Activated CD4-positive, alpha-beta memory T cell treated with anti-CD3 and anti-CD28 coated beads, Interleukin-2, amount 10 ng/mL, durations not matched to agents 7 days and 5 days (primary cell): ENCODE results near the gene MKI67. TPM values are rescaled to one million over a fixed set of nuclear protein-coding genes. Genes with fewer than 3 reads are reported as not detected.

Experiments used
- CTCF ChIA-PET: fragments of 350-600 bp; sonication (Branson Sonifier 250); formaldehyde crosslinking; loops from one replicate; lab custom pipeline; 2021; ENCODE audit warnings: antibody characterized with exemption, inconsistent platforms; lab: Charles Lee
- POLR2A ChIA-PET: fragments of 350-600 bp; sonication (Branson Sonifier 250); formaldehyde crosslinking; loops from one replicate; lab custom pipeline; 2021; ENCODE audit warnings: antibody characterized with exemption; lab: Charles Lee
- DNase-seq: peaks from one replicate; pipeline ENCODE4 v3.0.0-alpha.2; 2020
- H3K27ac Mint-ChIP-seq: one replicate; pipeline ENCODE4 v1.8.0; 2021; ENCODE audit warnings: mild to moderate bottlenecking, mixed read lengths
- H3K27me3 Mint-ChIP-seq: one replicate; pipeline ENCODE4 v1.8.0; 2021; ENCODE audit warnings: mixed read lengths
- H3K36me3 Mint-ChIP-seq: one replicate; pipeline ENCODE4 v1.8.0; 2021; ENCODE audit warnings: low read depth, mixed read lengths
- H3K4me1 Mint-ChIP-seq: one replicate; pipeline ENCODE4 v1.8.0; 2021; ENCODE audit warnings: mixed read lengths
- H3K4me3 Mint-ChIP-seq: one replicate; pipeline ENCODE4 v1.8.0; 2021; ENCODE audit warnings: mild to moderate bottlenecking, mixed read lengths
- H3K9me3 Mint-ChIP-seq: one replicate; pipeline ENCODE4 v1.8.0; 2021; ENCODE audit warnings: mixed read lengths
- total RNA-seq, 2 experiments: library from RNA; stranded (reverse); gene quantifications; one replicate each; pipeline ENCODE4 v1.2.3, GENCODE V29; 2021

The MKI67 gene
- total RNA-seq, 2 experiments from 2014 or later, result 253 to 272 TPM

DNA sequence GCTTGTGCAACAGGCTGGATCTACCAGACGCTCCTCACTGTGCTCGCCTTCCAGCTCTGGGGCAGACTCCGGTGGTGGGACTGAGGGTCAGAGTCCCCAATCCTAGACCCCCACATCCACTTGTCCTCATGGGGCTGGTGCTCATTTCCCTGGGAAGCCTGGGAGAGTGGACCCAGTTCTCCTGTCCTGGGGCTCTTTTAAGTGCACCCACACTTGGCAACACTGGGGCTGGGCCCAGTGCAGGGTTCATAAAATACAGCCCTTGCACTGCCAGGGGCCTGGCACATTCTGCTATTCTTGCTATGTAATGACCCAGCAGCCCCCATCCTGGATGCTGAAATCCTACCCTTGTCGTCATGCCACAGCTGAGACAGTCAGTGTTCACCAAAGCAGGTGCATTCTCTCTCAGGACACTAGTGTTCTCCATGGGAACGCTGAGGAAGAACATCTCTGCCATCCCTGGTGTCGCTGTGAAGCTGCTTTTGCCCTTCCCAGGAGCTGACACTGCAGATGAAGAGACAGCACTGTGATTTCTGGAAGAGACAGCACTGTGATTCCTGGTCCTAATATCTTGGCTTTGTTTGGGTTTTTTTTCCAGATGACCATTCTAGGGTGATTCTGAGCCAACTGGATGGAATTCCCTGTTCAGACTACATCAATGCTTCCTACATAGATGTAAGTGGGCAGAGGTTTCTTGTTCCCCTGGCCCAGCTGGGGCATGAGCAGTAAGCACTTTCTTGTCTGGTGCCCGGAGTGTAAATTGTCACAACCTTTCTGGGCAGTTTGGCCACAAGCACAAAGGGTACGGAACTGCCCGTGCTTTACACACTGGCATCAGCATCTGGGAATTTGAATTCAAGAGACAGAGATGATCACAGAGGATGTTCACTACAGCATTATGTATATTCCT is 65.6 kb downstream of the MKI67 start:
- peaks cover 47% of the 10 kb centered on the region for H3K4me1 Mint-ChIP-seq
- ChIA-PET CTCF (interaction anchor here (4.6 to 6.6 kb wide), 2 partner anchors 13 to 25 kb away, joined by 36 to 71 read pairs; no protein-coding TSS in a partner anchor), POLR2A (interaction anchor here (5.2 kb wide), 2 partner anchors 12 to 13 kb away, joined by 38 to 167 read pairs; no protein-coding TSS in a partner anchor)
- no peak for DNase-seq
- no peak overlapping the region for H3K27ac Mint-ChIP-seq
- no peaks in the 10 kb centered on the region for H3K27me3 Mint-ChIP-seq
- no peak overlapping the region for H3K4me3 Mint-ChIP-seq
- H3K9me3 Mint-ChIP-seq, result no peaks in the 10 kb centered on the region
- peaks cover 72% of the 10 kb centered on the region for H3K36me3 Mint-ChIP-seq

DNA sequence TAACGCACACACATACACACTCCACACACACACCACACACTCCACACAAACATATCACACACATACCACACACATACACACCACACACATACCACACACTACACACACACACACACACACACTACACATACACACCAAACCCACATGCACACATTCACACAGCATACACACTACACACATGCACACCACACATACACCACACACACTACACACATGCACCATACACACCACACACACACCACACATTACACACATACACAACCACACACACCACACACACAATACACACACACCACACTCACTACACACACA is 66.3 kb downstream of the MKI67 start:
- POLR2A ChIA-PET, result interaction anchor here (5.2 kb wide), 1 partner anchor 12 kb away, joined by 38 read pairs; no protein-coding TSS in a partner anchor

DNA sequence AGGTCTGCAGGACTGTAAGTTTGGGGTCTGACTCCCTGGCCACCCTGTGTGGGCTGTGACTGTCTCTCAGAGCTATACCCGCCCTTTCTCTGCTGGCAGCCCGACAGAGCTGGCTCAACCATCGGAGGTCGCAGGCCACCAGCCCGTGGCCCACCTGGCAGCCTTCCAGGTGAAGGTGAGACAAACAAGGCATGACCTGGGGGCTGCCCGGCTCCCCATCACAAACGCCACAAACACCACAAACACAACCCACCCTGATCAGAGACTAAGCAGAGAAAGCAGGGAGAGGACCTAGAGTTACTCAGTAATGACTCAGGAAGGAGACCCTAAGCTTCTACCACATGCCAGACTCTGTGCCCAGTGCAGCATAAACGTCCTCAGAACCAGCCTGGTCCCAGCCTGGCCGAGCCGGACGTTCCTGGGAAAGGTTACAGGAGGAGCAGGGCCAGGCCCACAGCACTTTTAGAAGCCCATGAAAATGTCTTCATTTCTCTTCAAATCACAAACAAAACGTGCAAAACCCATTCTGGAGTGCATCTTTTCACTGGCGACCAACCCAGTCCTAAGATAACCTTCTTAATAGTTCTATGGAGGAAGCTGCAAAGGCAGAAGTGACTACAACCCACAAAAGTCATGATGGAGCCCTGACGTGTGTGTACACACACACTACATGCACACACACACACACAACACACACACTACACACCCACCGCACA is 66.8 kb downstream of the MKI67 start:
- DNase-seq, result no peak
- CTCF ChIA-PET, result interaction anchor here (1.1 to 3.0 kb wide), 3 partner anchors 10 to 24 kb away, joined by 3 to 9 read pairs (median 9); no protein-coding TSS in a partner anchor
- Mint-ChIP-seq H3K4me1 (peaks cover 35% of the 10 kb centered on the region), H3K27ac (no peak overlapping the region), H3K27me3 (no peaks in the 10 kb centered on the region), H3K4me3 (no peak overlapping the region), H3K9me3 (no peaks in the 10 kb centered on the region), H3K36me3 (peaks cover 69% of the 10 kb centered on the region)
- POLR2A ChIA-PET, result interaction anchor here (5.2 kb wide), 1 partner anchor 11 kb away, joined by 38 read pairs; no protein-coding TSS in a partner anchor

More for the DNA sequence above, 66.3 kb downstream of the MKI67 start:
- DNase-seq, result no peak
- CTCF ChIA-PET, result interaction anchor here (6.6 kb wide), 1 partner anchor 25 kb away, joined by 71 read pairs; no protein-coding TSS in a partner anchor
- Mint-ChIP-seq H3K27me3 (no peaks in the 10 kb centered on the region), H3K27ac (no peak overlapping the region), H3K36me3 (peaks cover 72% of the 10 kb centered on the region), H3K9me3 (no peaks in the 10 kb centered on the region), H3K4me1 (peaks cover 41% of the 10 kb centered on the region), H3K4me3 (no peak overlapping the region)

DNA sequence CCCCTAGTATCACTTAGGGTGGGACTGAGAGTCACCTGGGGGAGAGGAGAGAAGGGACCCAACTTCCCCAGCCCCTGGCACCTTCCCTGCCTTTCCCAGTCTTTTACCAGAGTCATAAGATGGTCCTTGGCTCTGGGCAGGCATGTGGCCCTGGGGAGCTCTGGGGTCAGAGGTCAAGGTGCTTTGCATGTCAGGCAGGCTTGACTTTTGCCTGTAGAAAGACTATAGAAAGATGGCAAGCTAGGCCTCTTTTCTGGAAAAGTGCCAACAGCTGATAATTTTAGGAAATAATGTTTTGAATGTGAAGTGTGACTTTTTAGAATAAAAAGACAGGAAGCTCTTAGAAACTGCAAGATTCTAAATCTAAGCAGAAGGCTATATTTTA is 67.5 kb downstream of the MKI67 start:
- H3K9me3 Mint-ChIP-seq, result no peaks in the 10 kb centered on the region
- peaks cover 70% of the 10 kb centered on the region for H3K36me3 Mint-ChIP-seq
- no peaks in the 10 kb centered on the region for H3K27me3 Mint-ChIP-seq
- peaks cover 29% of the 10 kb centered on the region for H3K4me1 Mint-ChIP-seq
- DNase-seq, result no peak
- POLR2A ChIA-PET, result interaction anchor here (5.2 kb wide), 1 partner anchor 10 kb away, joined by 38 read pairs; no protein-coding TSS in a partner anchor
- H3K27ac Mint-ChIP-seq, result no peak overlapping the region
- H3K4me3 Mint-ChIP-seq, result no peak overlapping the region
- CTCF ChIA-PET, result interaction anchor here (0.7 to 3.0 kb wide), 4 partner anchors 10 to 24 kb away, joined by 3 to 9 read pairs (median 6); no protein-coding TSS in a partner anchor

DNA sequence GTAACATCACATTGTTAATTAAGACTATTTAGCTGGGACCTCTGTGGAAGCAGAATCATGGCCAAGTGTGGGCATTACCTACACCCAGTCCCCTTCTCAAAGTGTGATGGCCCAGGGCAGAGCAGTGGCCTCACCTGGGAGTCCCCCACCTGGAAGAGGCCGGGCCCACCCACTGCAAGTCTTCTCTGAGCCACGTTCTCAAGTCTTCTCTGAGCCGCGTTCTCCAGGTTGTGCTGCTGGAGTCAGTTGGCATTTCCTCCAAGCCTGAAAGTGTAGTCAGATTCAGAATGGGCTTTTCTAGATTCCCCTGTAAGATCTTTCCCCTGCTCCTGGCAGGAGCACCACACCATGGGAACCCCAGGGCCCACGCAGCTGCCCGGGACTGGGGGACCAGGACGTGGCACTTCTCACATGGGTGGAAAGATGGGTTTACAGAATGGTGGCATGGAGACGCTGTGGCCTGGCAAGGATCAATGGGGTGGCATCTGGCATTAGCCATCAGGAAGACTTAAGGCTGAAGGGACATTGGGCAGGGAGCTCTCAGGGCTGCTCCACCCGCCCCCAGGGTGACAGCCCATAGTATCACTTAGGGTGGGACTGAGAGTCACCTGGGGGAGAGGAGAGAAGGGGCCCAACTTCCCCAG is 68.0 kb downstream of the MKI67 start:
- peaks cover 23% of the 10 kb centered on the region for H3K4me1 Mint-ChIP-seq

DNA sequence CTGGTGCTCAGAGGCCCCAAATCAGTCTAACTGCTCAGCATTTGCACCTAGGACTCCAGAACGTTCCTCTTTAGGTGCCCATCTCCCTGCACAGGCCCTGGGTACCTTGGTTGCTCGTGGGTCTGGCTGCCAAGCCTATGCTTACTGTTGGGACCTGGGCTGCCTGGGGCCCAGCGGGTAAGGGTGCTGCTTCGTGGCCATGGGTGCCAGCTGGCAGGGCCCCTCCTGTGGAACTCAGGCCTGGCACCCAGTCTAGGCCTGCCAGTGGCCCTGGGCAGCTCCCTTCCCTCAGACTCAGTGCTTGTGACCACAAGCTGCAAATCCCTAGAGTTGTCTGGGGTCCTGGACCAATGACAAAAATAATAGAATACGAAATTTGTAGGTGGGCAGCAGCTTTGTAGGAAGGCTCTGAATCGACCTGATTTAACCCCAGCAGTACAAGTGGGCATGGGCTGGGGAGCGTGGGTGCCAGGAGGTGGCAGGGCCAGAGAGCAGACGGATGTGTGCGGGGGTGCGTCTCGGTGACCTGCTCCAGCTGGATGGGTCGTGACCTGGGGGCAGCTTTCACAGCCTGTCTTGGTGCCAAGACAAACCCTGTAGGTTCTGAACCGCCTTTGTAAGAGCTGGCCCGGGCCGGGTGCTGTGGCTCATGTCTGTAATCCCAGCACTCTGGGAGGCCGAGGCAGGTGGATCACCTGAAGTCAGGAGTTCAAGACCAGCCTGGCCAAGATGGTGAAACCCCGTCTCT is 69.7 kb downstream of the MKI67 start:
- Mint-ChIP-seq H3K36me3 (peaks cover 71% of the 10 kb centered on the region), H3K4me3 (no peak overlapping the region), H3K27ac (no peak overlapping the region), H3K4me1 (peaks cover 16% of the 10 kb centered on the region), H3K27me3 (no peaks in the 10 kb centered on the region), H3K9me3 (no peaks in the 10 kb centered on the region)
- POLR2A ChIA-PET, result interaction anchor here (5.2 kb wide), 1 partner anchor 8 kb away, joined by 38 read pairs; no protein-coding TSS in a partner anchor
- DNase-seq, result no peak
- CTCF ChIA-PET, result interaction anchor here (1.1 to 3.0 kb wide), 4 partner anchors 8 to 44 kb away, joined by 3 to 9 read pairs (median 4); no protein-coding TSS in a partner anchor

More for the DNA sequence above, 68.0 kb downstream of the MKI67 start:
- DNase-seq, result no peak
- POLR2A ChIA-PET, result interaction anchor here (5.2 kb wide), 1 partner anchor 10 kb away, joined by 38 read pairs; no protein-coding TSS in a partner anchor
- H3K27me3 Mint-ChIP-seq, result no peaks in the 10 kb centered on the region
- peaks cover 69% of the 10 kb centered on the region for H3K36me3 Mint-ChIP-seq
- no peak overlapping the region for H3K4me3 Mint-ChIP-seq
- no peaks in the 10 kb centered on the region for H3K9me3 Mint-ChIP-seq
- CTCF ChIA-PET, result interaction anchor here (0.5 to 3.0 kb wide), 5 partner anchors 10 to 171 kb away, joined by 3 to 9 read pairs (median 3); no protein-coding TSS in a partner anchor
- no peak overlapping the region for H3K27ac Mint-ChIP-seq

DNA sequence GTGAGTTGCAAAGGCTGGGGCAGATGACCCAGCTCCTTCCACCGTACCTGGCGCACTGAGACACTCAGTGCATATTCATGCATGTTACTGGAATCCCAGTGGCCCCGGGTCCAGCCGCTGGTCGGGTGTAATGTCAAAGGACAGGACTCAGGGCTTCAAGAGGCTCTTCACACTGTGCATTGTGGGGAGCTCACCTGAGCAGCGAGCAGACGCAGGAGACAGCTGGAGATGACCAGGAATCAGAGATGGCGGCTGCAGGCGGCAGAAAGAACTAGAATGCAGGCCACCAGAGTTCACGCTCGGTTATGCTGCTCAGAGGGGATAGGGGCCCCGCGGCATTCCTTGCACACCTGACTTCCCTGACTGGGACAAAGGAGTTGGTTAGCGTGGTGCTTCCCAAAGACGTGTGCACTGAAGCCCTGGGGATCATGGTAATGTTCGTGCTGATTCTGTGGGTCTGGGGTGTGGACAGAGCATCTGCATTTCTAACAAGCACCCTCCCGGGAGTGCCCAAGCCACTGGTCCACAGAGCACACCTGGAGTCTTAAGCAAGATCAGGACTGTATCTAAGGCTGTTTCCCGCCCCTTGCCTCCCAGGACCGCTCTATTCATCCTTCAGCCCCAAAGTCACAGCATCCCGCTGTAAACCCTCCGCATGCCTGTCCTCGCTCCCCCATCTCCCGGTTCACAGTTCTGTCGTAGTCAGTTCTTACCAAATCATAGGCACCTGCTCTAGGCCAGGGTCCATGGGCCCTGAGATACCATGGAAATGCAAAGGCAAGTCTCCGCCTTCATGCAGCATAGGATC is 71.0 kb downstream of the MKI67 start:
- ChIA-PET POLR2A (interaction anchor here (5.2 kb wide), 1 partner anchor 7 kb away, joined by 38 read pairs; no protein-coding TSS in a partner anchor), CTCF (interaction anchor here (1.0 kb wide), 2 partner anchors 14 to 21 kb away, joined by 3 read pairs; no protein-coding TSS in a partner anchor)
- peaks cover 74% of the 10 kb centered on the region for H3K36me3 Mint-ChIP-seq
- no peak for DNase-seq
- H3K9me3 Mint-ChIP-seq, result no peaks in the 10 kb centered on the region
- no peaks in the 10 kb centered on the region for H3K27me3 Mint-ChIP-seq
- no peak overlapping the region for H3K4me3 Mint-ChIP-seq
- H3K4me1 Mint-ChIP-seq, result peaks cover 27% of the 10 kb centered on the region
- H3K27ac Mint-ChIP-seq, result no peak overlapping the region

DNA sequence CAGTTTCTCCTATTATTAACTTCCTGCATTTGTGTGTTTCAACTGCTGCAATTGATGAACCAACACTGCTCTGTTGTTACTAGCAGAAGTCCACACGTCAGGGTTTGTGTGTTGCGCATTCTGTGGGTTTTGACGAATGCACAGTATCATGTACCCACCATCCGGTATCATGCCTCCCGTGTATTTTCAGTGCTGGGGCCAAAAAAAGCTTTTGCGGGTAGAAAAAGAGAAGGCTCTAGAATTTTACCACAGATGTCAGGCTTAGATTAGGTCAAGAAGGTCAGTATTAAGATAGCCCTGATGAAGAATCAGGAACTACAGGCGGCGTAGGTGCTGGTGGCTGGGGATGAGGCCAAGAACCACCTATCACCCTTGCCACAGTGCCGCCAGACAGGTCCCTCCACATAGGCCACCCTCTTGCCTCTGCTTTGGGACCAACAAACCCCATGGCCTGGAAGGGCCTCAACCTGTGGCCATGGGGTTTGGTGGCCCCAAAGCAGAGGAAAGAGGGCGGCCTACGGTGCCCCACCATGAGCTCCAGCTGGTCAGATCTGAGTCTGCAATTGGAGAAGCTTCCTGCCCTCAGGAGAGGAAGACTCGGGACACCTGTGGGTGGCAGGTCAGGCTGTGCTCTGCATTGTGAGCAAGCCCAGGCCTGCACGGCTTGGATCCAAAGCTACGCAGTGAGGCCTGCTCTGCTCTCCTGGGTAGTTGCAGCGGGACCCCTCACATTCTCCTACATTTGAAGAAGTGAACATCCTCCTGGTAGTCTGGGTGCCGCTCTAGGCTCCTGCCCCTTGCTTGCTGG is 71.9 kb downstream of the MKI67 start:
- no peak overlapping the region for H3K27ac Mint-ChIP-seq
- CTCF ChIA-PET, result interaction anchor here (1.0 to 1.1 kb wide), 3 partner anchors 15 to 20 kb away, joined by 3 read pairs; no protein-coding TSS in a partner anchor
- POLR2A ChIA-PET, result interaction anchor here (4.6 kb wide), 1 partner anchor 9 kb away, joined by 36 read pairs; no protein-coding TSS in a partner anchor
- H3K36me3 Mint-ChIP-seq, result peaks cover 73% of the 10 kb centered on the region
- no peak overlapping the region for H3K4me3 Mint-ChIP-seq
- peaks cover 31% of the 10 kb centered on the region for H3K4me1 Mint-ChIP-seq
- H3K27me3 Mint-ChIP-seq, result no peaks in the 10 kb centered on the region
- H3K9me3 Mint-ChIP-seq, result no peaks in the 10 kb centered on the region
- DNase-seq, result no peak

DNA sequence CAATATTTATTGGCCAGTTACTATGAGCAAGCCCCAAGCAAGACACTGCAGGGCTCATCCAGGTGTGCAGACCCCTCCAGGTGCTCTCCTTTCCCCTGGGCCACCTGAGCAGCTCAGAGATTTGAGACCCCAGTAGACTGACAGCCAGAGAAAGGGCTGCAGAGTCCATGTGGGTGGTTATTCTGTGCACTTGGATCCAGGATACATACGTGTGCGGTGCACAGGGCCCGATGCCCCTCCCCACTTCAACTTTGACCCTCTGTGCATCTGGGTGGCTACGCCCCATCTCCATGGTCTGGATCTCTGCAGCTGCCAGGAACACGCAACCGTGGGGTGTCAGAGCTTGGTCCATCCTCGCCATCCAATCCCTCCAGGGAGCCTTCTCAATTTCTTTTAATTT is 72.9 kb downstream of the MKI67 start:
- Mint-ChIP-seq H3K4me3 (no peak overlapping the region), H3K36me3 (peaks cover 76% of the 10 kb centered on the region), H3K9me3 (no peaks in the 10 kb centered on the region), H3K4me1 (peaks cover 42% of the 10 kb centered on the region), H3K27ac (no peak overlapping the region), H3K27me3 (no peaks in the 10 kb centered on the region)
- CTCF ChIA-PET, result interaction anchor here (1.1 to 2.5 kb wide), 5 partner anchors 10 to 30 kb away, joined by 3 to 9 read pairs (median 6); no protein-coding TSS in a partner anchor
- POLR2A ChIA-PET, result interaction anchor here (4.6 kb wide), 1 partner anchor 10 kb away, joined by 36 read pairs; no protein-coding TSS in a partner anchor
- no peak for DNase-seq

DNA sequence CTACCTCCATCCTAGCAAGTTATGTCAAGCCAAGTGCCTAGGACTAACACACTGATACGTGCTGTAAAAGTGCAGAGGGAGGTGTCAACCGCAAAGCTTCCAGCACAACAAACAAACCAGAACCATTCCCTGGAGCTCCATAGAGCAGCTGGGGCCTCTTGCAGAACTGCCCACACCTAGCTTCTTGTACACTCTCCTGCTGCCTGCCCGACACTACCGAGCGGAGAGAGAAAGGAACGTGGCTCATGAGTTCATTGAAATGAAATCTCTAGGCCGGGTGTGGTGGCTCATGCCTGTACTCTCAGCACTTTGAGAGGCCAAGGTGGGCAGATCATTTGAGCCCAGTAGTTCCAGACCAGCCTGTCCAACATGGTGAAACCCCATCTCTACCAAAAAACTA is 73.5 kb downstream of the MKI67 start:
- Mint-ChIP-seq H3K4me1 (peaks cover 47% of the 10 kb centered on the region), H3K36me3 (peaks cover 75% of the 10 kb centered on the region), H3K4me3 (no peak overlapping the region), H3K27ac (no peak overlapping the region), H3K9me3 (no peaks in the 10 kb centered on the region), H3K27me3 (no peaks in the 10 kb centered on the region)
- DNase-seq, result no peak
- ChIA-PET CTCF (interaction anchor here (1.2 to 2.5 kb wide), 4 partner anchors 10 to 31 kb away, joined by 3 to 9 read pairs (median 6); no protein-coding TSS in a partner anchor), POLR2A (interaction anchor here (4.6 kb wide), 1 partner anchor 11 kb away, joined by 36 read pairs; no protein-coding TSS in a partner anchor)
